ENCODE measurements around the gene FRMD4A. TPM values are rescaled to one million over a fixed set of nuclear protein-coding genes. Genes with fewer than 3 reads are reported as not detected.

Gene FRMD4A
- total and polyA plus RNA-seq, 2 of the 4 experiments (the other 2 are of a cell fraction): 30.3 to 68.8 TPM

- DNase-seq: no peak
- Histone ChIP-seq H2AFZ (replicated peaks; ENCODE audit: low read length, poor library complexity) (no peak overlapping the region), H2BK5ac (ENCODE audit: low read depth, low read length, poor library complexity, severe bottlenecking) (no peak overlapping the region), H3K9me3 (ENCODE audit: control insufficient read depth, insufficient read depth, low read length) (no peaks in the 10 kb centered on the region), H3K4ac (ENCODE audit: low read depth, low read length) (peak overlapping the region; percentile 29; the same call in 1 of the 2 replicates), H4K91ac (ENCODE audit: insufficient read depth, low read depth, low read length) (no peak overlapping the region), H2BK15ac (ENCODE audit: low read depth, low read length) (no peak overlapping the region), H3K9me1 (ENCODE audit: insufficient read depth, low read length) (peaks cover 3% of the 10 kb centered on the region; the same call in 1 of the 2 replicates), H3K14ac (replicated peaks; ENCODE audit: low read depth, low read length) (0 out of 2 replicates have a peak overlapping the region, but pooled peaks have one; percentile 6), H2AK5ac (ENCODE audit: low read depth, low read length) (peak overlapping the region; percentile 27), H3K9ac (ENCODE audit: low read depth, low read length) (no peak overlapping the region), H3K27me3 (ENCODE audit: control insufficient read depth, insufficient read depth, low read length) (no peaks in the 10 kb centered on the region), H3K79me1 (ENCODE audit: low read depth in 1 of 2, low read length in 2 of 2) (peaks cover 0 to 6% of the 10 kb centered on the region in 2 experiments; a peak in 3 of 4 replicates), H2BK120ac (ENCODE audit: low read depth, low read length) (peak overlapping the region; percentile 27; the same call in 1 of the 2 replicates), H3K4me1 (ENCODE audit: control insufficient read depth, insufficient read depth, low read length) (0 out of 2 replicates have a peak, but pooled peaks cover 4% of the 10 kb centered on the region), H3K23ac (ENCODE audit: low read depth, low read length) (no peak overlapping the region), H4K5ac (ENCODE audit: low read depth, low read length) (no peak overlapping the region), H2BK20ac (ENCODE audit: low read depth, low read length) (peak overlapping the region; percentile 55; the same call in 1 of the 2 replicates), H2AK9ac (replicated peaks; ENCODE audit: low read depth, low read length, poor library complexity) (peak overlapping the region; percentile 3), H3K36me3 (ENCODE audit: control insufficient read depth, insufficient read depth, low read length) (no peaks in the 10 kb centered on the region), H3K56ac (ENCODE audit: extremely low read depth, insufficient read depth, low read length) (no peak overlapping the region), H3K4me2 (ENCODE audit: low read depth, low read length) (no peak overlapping the region), H4K8ac (ENCODE audit: low read depth in 2 of 2, low read length in 2 of 2) (peak overlapping the region in 1 of 2 experiments; percentile 35; a peak in 1 of 4 replicates), H3K27ac (ENCODE audit: insufficient read depth, low read length) (no peak overlapping the region), H3K4me3 (ENCODE audit: insufficient read depth, low read depth, low read length) (no peak overlapping the region), H4K20me1 (ENCODE audit: insufficient read depth, low read length) (no peaks in the 10 kb centered on the region), H3K18ac (ENCODE audit: low read depth, low read length) (no peak overlapping the region)
- dilution Hi-C loops (cut with HindIII; ENCODE audit: low sequenced_read_pairs, unreplicated experiment) (no loop called here), in situ Hi-C loops (cut with MboI; ENCODE audit: low sequenced_read_pairs) (no loop called here), intact Hi-C loops (cut with micrococcal nuclease) (no loop called here)
- BruUV-seq (replicated peaks): no TSS peak
- ChIA-PET CTCF (no interaction called here), POLR2A (ENCODE audit: unreplicated experiment) (interaction anchor here (0.5 kb wide), 1 partner anchor 10 kb away, joined by 3 read pairs; no protein-coding TSS in a partner anchor)
- WGBS, 2 experiments (ENCODE audit: extremely low coverage in 2 of 2, insufficient read length in 1 of 2): no CpG with 5 or more reads among the region's 8 CpGs
- no peak for ATAC-seq (ENCODE audit: low read depth)
- TF ChIP-seq NFE2L2 (IDR thresholded peaks at IDR 0.05; ENCODE audit: low read depth, low read length): no peak
- no peak for TF ChIP-seq CEBPB (IDR thresholded peaks at IDR 0.05; ENCODE audit: low read depth, low read length)
- no peak for TF ChIP-seq USF2 (IDR thresholded peaks at IDR 0.05; ENCODE audit: low read depth, low read length)
- no peak for TF ChIP-seq CTCF (conservative IDR thresholded peaks at IDR 0.05; ENCODE audit: low read depth, low read length)
- TF ChIP-seq SMC3 (IDR thresholded peaks at IDR 0.05; ENCODE audit: low read depth, low read length): no peak
- TF ChIP-seq BHLHE40 (IDR thresholded peaks at IDR 0.05; ENCODE audit: low read depth, low read length): no peak
- TF ChIP-seq FOS (IDR thresholded peaks at IDR 0.05; ENCODE audit: low read depth, low read length): no peak
- TF ChIP-seq MAZ (IDR thresholded peaks at IDR 0.05; ENCODE audit: borderline replicate concordance, low read depth, low read length): no peak
- TF ChIP-seq RCOR1 (IDR thresholded peaks at IDR 0.05; ENCODE audit: insufficient replicate concordance, low read length): no peak
- TF ChIP-seq POLR2A (IDR thresholded peaks at IDR 0.05; ENCODE audit: low read depth, low read length): no peak
- TF ChIP-seq MAFK (IDR thresholded peaks at IDR 0.05; ENCODE audit: low read depth, low read length): no peak
- no peak for TF ChIP-seq CHD1 (IDR thresholded peaks at IDR 0.05; ENCODE audit: low read depth, low read length)
Observed at GRCh38 chr10:13938950-13939349, 391.8 kb downstream of the FRMD4A start.

Measured in IMR-90 (cell line).